ENCODE measurements around the gene PBRM1.

Gene PBRM1

GRCh38 chr3:52512727-52513126, 173.0 kb downstream of the PBRM1 start:
- Mint-ChIP-seq H3K27me3 (no peaks in the 10 kb centered on the region), H3K4me3 (no peak overlapping the region), H3K36me3 (ENCODE audit: insufficient read depth) (no peaks in the 10 kb centered on the region), H3K9me3 (no peaks in the 10 kb centered on the region), H3K4me1 (ENCODE audit: low read depth in 2 of 2) (peaks cover 0 to 2% of the 10 kb centered on the region in 2 donors), H3K27ac (no peak overlapping the region)
- ATAC-seq (replicated peaks) (no peak), DNase-seq (no peak)

DNA sequence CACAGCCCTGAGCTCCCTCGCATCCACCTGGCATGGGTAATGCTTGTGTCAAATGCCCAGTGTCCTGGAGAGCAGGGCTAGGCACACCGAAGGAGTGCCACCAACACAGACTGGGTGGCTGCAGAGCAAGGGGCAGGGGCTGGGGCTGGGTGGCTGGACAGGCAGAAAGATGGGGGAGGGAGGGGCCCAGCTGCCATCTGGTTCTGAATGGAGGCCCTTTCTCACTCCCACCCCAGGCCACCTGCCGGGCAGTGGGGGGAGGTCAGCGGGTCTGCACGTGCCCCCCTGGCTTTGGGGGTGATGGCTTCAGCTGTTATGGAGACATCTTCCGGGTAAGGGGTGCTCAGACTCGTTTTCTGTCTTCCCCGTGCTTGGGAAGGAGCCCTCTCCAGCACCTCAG, 173.6 kb downstream of the PBRM1 start:
- Mint-ChIP-seq H3K9me3 (no peaks in the 10 kb centered on the region), H3K36me3 (ENCODE audit: insufficient read depth) (no peaks in the 10 kb centered on the region), H3K27ac (no peak overlapping the region), H3K4me1 (ENCODE audit: low read depth in 2 of 2) (peaks cover 0 to 2% of the 10 kb centered on the region in 2 donors), H3K4me3 (no peak overlapping the region), H3K27me3 (no peaks in the 10 kb centered on the region)
- no peak for ATAC-seq (replicated peaks)
- no peak for DNase-seq

- ATAC-seq (replicated peaks), result no peak
- peaks cover 0 to 2% of the 10 kb centered on the region in 2 donors for H3K4me1 Mint-ChIP-seq (ENCODE audit: low read depth in 2 of 2)
Observed at GRCh38 chr3:52511509-52511908, 174.2 kb downstream of the PBRM1 start.

DNA sequence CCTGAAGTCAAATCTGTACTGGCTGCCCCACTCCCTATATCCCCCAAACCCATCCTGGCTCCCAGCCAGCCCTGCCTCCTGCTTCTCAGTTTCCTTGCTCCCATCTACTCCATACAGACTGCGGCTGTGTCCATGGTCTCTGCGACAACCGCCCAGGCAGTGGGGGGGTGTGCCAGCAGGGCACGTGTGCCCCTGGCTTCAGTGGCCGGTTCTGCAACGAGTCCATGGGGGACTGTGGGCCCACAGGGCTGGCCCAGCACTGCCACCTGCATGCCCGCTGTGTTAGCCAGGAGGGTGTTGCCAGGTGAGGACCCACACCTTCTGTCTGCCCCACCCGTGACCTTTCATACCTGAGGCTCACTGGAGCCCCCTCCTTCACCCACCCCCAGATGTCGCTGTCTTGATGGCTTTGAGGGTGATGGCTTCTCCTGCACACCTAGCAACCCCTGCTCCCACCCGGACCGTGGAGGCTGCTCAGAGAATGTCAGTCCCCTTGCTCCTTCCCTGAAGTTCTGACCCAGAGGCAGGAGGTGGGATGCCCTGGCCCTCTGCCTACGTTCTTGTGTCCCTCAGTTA, 175.9 kb downstream of the PBRM1 start:
- no peak for ATAC-seq (replicated peaks)
- H3K9me3 Mint-ChIP-seq, result no peaks in the 10 kb centered on the region
- H3K36me3 Mint-ChIP-seq (ENCODE audit: insufficient read depth), result no peaks in the 10 kb centered on the region
- H3K27me3 Mint-ChIP-seq, result peaks cover 0 to 6% of the 10 kb centered on the region in 2 donors
- no peak for DNase-seq
- H3K4me3 Mint-ChIP-seq, result no peak overlapping the region
- H3K4me1 Mint-ChIP-seq (ENCODE audit: low read depth in 2 of 2), result peaks cover 0 to 2% of the 10 kb centered on the region in 2 donors
- no peak overlapping the region for H3K27ac Mint-ChIP-seq

More at GRCh38 chr3:52511509-52511908, 174.2 kb downstream of the PBRM1 start:
- no peak for DNase-seq
- Mint-ChIP-seq H3K36me3 (ENCODE audit: insufficient read depth) (no peaks in the 10 kb centered on the region), H3K27ac (no peak overlapping the region), H3K9me3 (no peaks in the 10 kb centered on the region), H3K27me3 (no peaks in the 10 kb centered on the region), H3K4me3 (no peak overlapping the region)

DNA sequence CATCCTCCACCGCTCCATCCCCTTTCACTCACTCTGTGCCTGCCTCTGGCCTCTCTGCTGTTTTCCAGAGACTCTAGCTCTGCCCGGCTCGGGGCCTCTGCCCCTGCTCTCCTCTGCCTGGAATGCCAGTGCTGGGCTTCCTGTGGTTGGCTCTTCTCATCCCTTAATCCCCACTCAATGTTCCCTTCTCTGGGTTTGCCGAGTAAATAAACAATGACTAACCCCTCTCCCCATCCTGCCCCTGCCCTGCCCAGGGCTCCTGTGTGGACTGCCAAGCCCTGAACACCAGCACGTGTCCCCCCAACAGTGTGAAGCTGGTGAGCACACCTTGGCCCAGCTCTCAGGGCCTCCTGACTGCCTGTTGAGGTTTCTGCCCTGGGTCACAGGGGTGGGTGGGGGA, 178.4 kb downstream of the PBRM1 start:
- Mint-ChIP-seq H3K36me3 (ENCODE audit: insufficient read depth) (no peaks in the 10 kb centered on the region), H3K9me3 (no peaks in the 10 kb centered on the region), H3K27ac (peak overlapping the region in 1 of 2 donors; percentile 44), H3K4me3 (no peak overlapping the region), H3K27me3 (peaks cover 0 to 6% of the 10 kb centered on the region in 2 donors), H3K4me1 (ENCODE audit: low read depth in 2 of 2) (no peaks in the 10 kb centered on the region)
- DNase-seq (no peak), ATAC-seq (replicated peaks) (no peak)

DNA sequence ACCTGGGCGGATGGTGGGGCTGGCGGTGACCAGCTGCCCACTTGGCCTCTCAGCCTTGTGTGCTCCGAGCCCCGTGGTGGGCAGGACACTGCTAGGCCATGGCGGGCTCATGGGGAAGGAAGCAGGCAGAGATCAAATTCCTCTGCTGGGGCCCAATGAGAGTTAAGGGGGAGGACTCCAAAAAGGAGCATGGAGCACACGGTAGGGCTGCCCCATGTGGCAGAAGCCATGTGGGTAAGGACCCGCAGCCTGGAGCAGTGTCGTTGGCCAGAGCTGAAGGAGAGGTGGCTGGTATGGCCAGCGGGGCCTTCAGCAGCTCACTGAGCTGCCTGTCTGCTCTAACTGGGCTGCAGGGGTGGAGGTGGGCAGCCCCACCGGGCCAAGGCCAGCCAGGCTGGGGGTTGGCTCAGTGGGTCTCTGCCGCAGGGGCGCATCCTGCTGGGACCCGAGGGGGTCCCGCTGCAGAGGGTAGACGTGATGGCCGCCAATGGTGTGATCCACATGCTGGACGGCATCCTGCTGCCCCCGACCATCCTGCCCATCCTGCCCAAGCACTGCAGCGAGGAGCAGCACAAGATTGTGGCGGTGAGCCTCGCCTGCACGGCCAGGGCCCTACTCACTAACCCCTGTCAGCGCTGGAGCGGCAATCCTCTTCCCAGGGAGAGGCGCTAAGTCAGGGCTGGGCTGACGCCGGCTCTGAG, 179.3 kb downstream of the PBRM1 start:
- Mint-ChIP-seq H3K27me3 (peaks cover 0 to 6% of the 10 kb centered on the region in 2 donors), H3K27ac (no peak overlapping the region), H3K36me3 (ENCODE audit: insufficient read depth) (no peaks in the 10 kb centered on the region), H3K9me3 (no peaks in the 10 kb centered on the region), H3K4me1 (ENCODE audit: low read depth in 2 of 2) (no peaks in the 10 kb centered on the region), H3K4me3 (no peak overlapping the region)
- ATAC-seq (replicated peaks), result no peak
- DNase-seq, result no peak

DNA sequence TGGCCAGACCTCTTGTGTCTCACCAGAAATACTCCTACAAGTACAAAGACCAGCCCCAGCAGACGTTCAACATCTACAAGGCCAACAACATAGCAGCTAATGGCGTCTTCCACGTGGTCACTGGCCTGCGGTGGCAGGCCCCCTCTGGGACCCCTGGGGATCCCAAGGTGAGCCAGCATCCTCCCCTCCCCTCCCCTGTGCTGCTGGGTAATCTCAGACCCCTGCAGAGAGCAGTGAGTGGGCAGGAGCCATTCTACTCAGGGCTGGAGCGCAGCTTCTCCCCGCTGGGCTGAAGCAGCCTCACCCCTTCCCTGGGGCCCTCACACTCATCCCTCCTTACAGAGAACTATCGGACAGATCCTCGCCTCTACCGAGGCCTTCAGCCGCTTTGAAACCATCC, 180.7 kb downstream of the PBRM1 start:
- no peak for DNase-seq
- Mint-ChIP-seq H3K36me3 (ENCODE audit: insufficient read depth) (no peaks in the 10 kb centered on the region), H3K4me3 (no peak overlapping the region)

GRCh38 chr3:52503788-52504424, 181.8 kb downstream of the PBRM1 start:
- H3K27ac Mint-ChIP-seq, result no peak overlapping the region
- no peaks in the 10 kb centered on the region for H3K36me3 Mint-ChIP-seq (ENCODE audit: insufficient read depth)
- no peak for DNase-seq
- no peaks in the 10 kb centered on the region for H3K9me3 Mint-ChIP-seq
- H3K4me3 Mint-ChIP-seq, result no peak overlapping the region
- peaks cover 0 to 6% of the 10 kb centered on the region in 2 donors for H3K27me3 Mint-ChIP-seq
- no peaks in the 10 kb centered on the region for H3K4me1 Mint-ChIP-seq (ENCODE audit: low read depth in 2 of 2)
- ATAC-seq (replicated peaks), result no peak

More for the DNA sequence above, 180.7 kb downstream of the PBRM1 start:
- H3K4me1 Mint-ChIP-seq (ENCODE audit: low read depth in 2 of 2), result no peaks in the 10 kb centered on the region
- peaks cover 0 to 6% of the 10 kb centered on the region in 2 donors for H3K27me3 Mint-ChIP-seq
- H3K27ac Mint-ChIP-seq, result no peak overlapping the region
- H3K9me3 Mint-ChIP-seq, result no peaks in the 10 kb centered on the region
- ATAC-seq (replicated peaks), result no peak

GRCh38 chr3:52502808-52503350, 182.8 kb downstream of the PBRM1 start:
- no peaks in the 10 kb centered on the region for H3K4me1 Mint-ChIP-seq (ENCODE audit: low read depth in 2 of 2)
- no peak overlapping the region for H3K27ac Mint-ChIP-seq
- H3K27me3 Mint-ChIP-seq, result peaks cover 0 to 6% of the 10 kb centered on the region in 2 donors
- ATAC-seq (replicated peaks), result no peak
- H3K36me3 Mint-ChIP-seq (ENCODE audit: insufficient read depth), result no peaks in the 10 kb centered on the region
- H3K9me3 Mint-ChIP-seq, result no peaks in the 10 kb centered on the region
- DNase-seq, result no peak
- H3K4me3 Mint-ChIP-seq, result no peak overlapping the region

DNA sequence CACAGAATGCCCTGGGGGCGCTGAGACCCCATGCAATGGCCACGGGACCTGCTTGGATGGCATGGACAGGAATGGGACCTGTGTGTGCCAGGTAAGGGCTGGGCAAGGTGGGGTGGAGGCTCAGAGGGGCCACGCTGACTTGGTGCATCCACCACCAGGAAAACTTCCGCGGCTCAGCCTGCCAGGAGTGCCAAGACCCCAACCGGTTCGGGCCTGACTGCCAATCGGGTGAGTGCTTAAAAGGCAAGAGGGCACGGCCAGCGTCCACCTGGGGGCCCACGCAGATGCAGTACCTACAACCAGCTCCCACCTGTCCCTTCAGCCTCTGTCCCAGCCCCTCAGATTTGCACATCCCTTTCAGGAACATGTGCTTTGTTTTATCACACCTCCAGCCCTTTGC, 183.7 kb downstream of the PBRM1 start:
- no peak for ATAC-seq (replicated peaks)
- Mint-ChIP-seq H3K27ac (no peak overlapping the region), H3K36me3 (ENCODE audit: insufficient read depth) (no peaks in the 10 kb centered on the region)

DNA sequence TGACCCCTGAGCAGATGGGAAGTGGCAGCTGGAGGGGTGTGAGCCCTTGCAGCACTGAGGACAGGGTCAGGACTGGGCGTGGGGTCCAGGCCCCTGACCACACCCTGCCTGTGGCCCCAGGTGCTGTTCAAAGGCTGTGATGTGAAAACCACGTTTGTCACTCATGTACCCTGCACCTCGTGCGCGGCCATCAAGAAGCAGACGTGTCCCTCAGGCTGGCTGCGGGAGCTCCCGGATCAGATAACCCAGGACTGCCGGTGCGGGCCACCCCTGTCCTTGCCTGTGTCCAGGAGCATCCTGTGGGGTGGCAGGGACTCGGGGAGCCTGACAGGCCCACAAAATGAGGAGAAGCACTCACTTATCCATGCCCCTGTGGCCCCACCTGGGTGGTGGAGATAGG, 184.7 kb downstream of the PBRM1 start:
- Mint-ChIP-seq H3K4me3 (no peak overlapping the region), H3K36me3 (ENCODE audit: insufficient read depth) (no peaks in the 10 kb centered on the region), H3K4me1 (ENCODE audit: low read depth in 2 of 2) (no peaks in the 10 kb centered on the region), H3K9me3 (no peaks in the 10 kb centered on the region), H3K27me3 (peaks cover 0 to 4% of the 10 kb centered on the region in 2 donors), H3K27ac (no peak overlapping the region)
- DNase-seq (no peak), ATAC-seq (replicated peaks) (no peak)

More for the DNA sequence above, 183.7 kb downstream of the PBRM1 start:
- Mint-ChIP-seq H3K27me3 (peaks cover 0 to 6% of the 10 kb centered on the region in 2 donors), H3K9me3 (no peaks in the 10 kb centered on the region), H3K4me3 (no peak overlapping the region), H3K4me1 (ENCODE audit: low read depth in 2 of 2) (no peaks in the 10 kb centered on the region)
- no peak for DNase-seq

GRCh38 chr3:52498137-52499054, 187.3 kb downstream of the PBRM1 start:
- no peak overlapping the region for H3K27ac Mint-ChIP-seq
- DNase-seq, result no peak
- H3K9me3 Mint-ChIP-seq, result no peaks in the 10 kb centered on the region
- ATAC-seq (replicated peaks), result peak; percentile 51
- H3K4me3 Mint-ChIP-seq, result no peak overlapping the region
- H3K36me3 Mint-ChIP-seq (ENCODE audit: insufficient read depth), result peaks cover 8% of the 10 kb centered on the region
- peaks cover 4% of the 10 kb centered on the region in 2 donors for H3K4me1 Mint-ChIP-seq (ENCODE audit: low read depth in 2 of 2)
- no peaks in the 10 kb centered on the region for H3K27me3 Mint-ChIP-seq

Measured in effector memory CD8-positive, alpha-beta T cell (primary cell).